ENCODE measurements around the gene COPS3.

GRCh38 chr17:17223736-17224135, 57.3 kb downstream of the COPS3 start:
- no peak for TF ChIP-seq POLR2A (IDR thresholded peaks at IDR 0.05)
- no peak for TF ChIP-seq CTCF (IDR thresholded peaks at IDR 0.05)
- TF ChIP-seq POLR2AphosphoS5 (IDR thresholded peaks at IDR 0.05): no peak
